SJSA1 (cell line): ENCODE results near the gene POLD1. TPM values are rescaled to one million over a fixed set of nuclear protein-coding genes. Genes with fewer than 3 reads are reported as not detected.

Source experiments
- DNase-seq, 2 experiments: peaks; one replicate each; pipeline ENCODE4 v3.0.0-alpha.2; 2015 to 2020; ENCODE audit warnings: low spot score in 2 of 2, low read depth in 1 of 2
- H3K27ac ChIP-seq: fragments of 250-450 bp; sonication (Bioruptor Pico); 2 replicates; pipeline ENCODE4 v1.5.1; 2020; ENCODE audit warnings: mild to moderate bottlenecking, moderate library complexity
- H3K27me3 ChIP-seq: fragments of 250-450 bp; sonication (Bioruptor Pico); replicated peaks from 2 replicates; pipeline ENCODE4 v1.5.1; 2020; ENCODE audit warnings: mild to moderate bottlenecking, moderate library complexity
- H3K36me3 ChIP-seq: fragments of 250-450 bp; sonication (Bioruptor Pico); 2 replicates; pipeline ENCODE4 v1.5.1; 2020; ENCODE audit warnings: mild to moderate bottlenecking
- H3K4me1 ChIP-seq: fragments of 250-450 bp; sonication (Bioruptor Pico); replicated peaks from 2 replicates; pipeline ENCODE4 v1.6.1; 2021; ENCODE audit warnings: mild to moderate bottlenecking
- H3K4me3 ChIP-seq: fragments of 250-450 bp; sonication (Bioruptor Pico); 2 replicates; pipeline ENCODE4 v1.5.1; 2020; ENCODE audit warnings: mild to moderate bottlenecking
- H3K9me3 ChIP-seq: fragments of 250-450 bp; sonication (Bioruptor Pico); replicated peaks from 2 replicates; pipeline ENCODE4 v1.5.1; 2020; ENCODE audit warnings: mild to moderate bottlenecking
- total RNA-seq: library from RNA; depleted of rRNA; stranded (reverse); fragments of >200 nt; shearing (Covaris generic); gene quantifications from 2 replicates; pipeline ENCODE4 v1.2.3, GENCODE V29; 2014; rRNA removed

Gene POLD1
- total RNA-seq, 1 experiment from 2014 or later = 51.8 TPM

- H3K4me1 ChIP-seq = no peaks in the 10 kb centered on the region
- peaks cover 4% of the 10 kb centered on the region; the same call in 1 of the 2 replicates for H3K27me3 ChIP-seq
- no peak for DNase-seq
- H3K4me3 ChIP-seq = no peak overlapping the region
- H3K27ac ChIP-seq = no peak overlapping the region
- H3K9me3 ChIP-seq = no peaks in the 10 kb centered on the region
- H3K36me3 ChIP-seq = no peaks in the 10 kb centered on the region
Measured at GRCh38 chr19:50459638-50460037, 75.5 kb downstream of the POLD1 start.

- no peaks in the 10 kb centered on the region for H3K9me3 ChIP-seq
- no peaks in the 10 kb centered on the region for H3K36me3 ChIP-seq
- H3K27me3 ChIP-seq = peaks cover 4% of the 10 kb centered on the region; the same call in 1 of the 2 replicates
- no peak for DNase-seq
- H3K4me3 ChIP-seq = no peak overlapping the region
- H3K4me1 ChIP-seq = no peaks in the 10 kb centered on the region
- H3K27ac ChIP-seq = no peak overlapping the region
Measured at GRCh38 chr19:50460161-50460765, 76.1 kb downstream of the POLD1 start.

- Histone ChIP-seq H3K27me3 (peaks cover 4% of the 10 kb centered on the region; the same call in 1 of the 2 replicates), H3K4me1 (no peaks in the 10 kb centered on the region), H3K27ac (no peak overlapping the region), H3K9me3 (no peaks in the 10 kb centered on the region), H3K36me3 (no peaks in the 10 kb centered on the region), H3K4me3 (no peak overlapping the region)
- peak in 1 of 2 experiments; percentile 34 for DNase-seq
Measured at GRCh38 chr19:50461066-50461875, 77.1 kb downstream of the POLD1 start.

- DNase-seq = no peak
- no peaks in the 10 kb centered on the region for H3K4me1 ChIP-seq
- peaks cover 4% of the 10 kb centered on the region; the same call in 1 of the 2 replicates for H3K27me3 ChIP-seq
Measured at GRCh38 chr19:50462970-50463369, 78.8 kb downstream of the POLD1 start.

GRCh38 chr19:50464348-50464747 lies 80.2 kb downstream of the POLD1 start:
- DNase-seq = no peak
- Histone ChIP-seq H3K4me1 (no peaks in the 10 kb centered on the region), H3K36me3 (no peaks in the 10 kb centered on the region), H3K4me3 (no peak overlapping the region), H3K27ac (no peak overlapping the region), H3K27me3 (peaks cover 4% of the 10 kb centered on the region; the same call in 1 of the 2 replicates), H3K9me3 (no peaks in the 10 kb centered on the region)

More at GRCh38 chr19:50462970-50463369, 78.8 kb downstream of the POLD1 start:
- Histone ChIP-seq H3K36me3 (no peaks in the 10 kb centered on the region), H3K4me3 (no peak overlapping the region), H3K27ac (no peak overlapping the region), H3K9me3 (no peaks in the 10 kb centered on the region)

- H3K27me3 ChIP-seq = peaks cover 4% of the 10 kb centered on the region; the same call in 1 of the 2 replicates
- no peak for DNase-seq
- no peaks in the 10 kb centered on the region for H3K4me1 ChIP-seq
- no peak overlapping the region for H3K27ac ChIP-seq
- no peaks in the 10 kb centered on the region for H3K9me3 ChIP-seq
- no peaks in the 10 kb centered on the region for H3K36me3 ChIP-seq
- H3K4me3 ChIP-seq = no peak overlapping the region
Measured at GRCh38 chr19:50465000-50465399, 80.9 kb downstream of the POLD1 start.

- no peaks in the 10 kb centered on the region for H3K4me1 ChIP-seq
- H3K27me3 ChIP-seq = peaks cover 4% of the 10 kb centered on the region; the same call in 1 of the 2 replicates
- H3K9me3 ChIP-seq = no peaks in the 10 kb centered on the region
- H3K4me3 ChIP-seq = no peak overlapping the region
- no peak for DNase-seq
- no peaks in the 10 kb centered on the region for H3K36me3 ChIP-seq
- no peak overlapping the region for H3K27ac ChIP-seq
Measured at GRCh38 chr19:50465986-50466705, 82.0 kb downstream of the POLD1 start.

- Histone ChIP-seq H3K36me3 (no peaks in the 10 kb centered on the region), H3K4me1 (no peaks in the 10 kb centered on the region), H3K4me3 (no peak overlapping the region), H3K9me3 (no peaks in the 10 kb centered on the region), H3K27ac (no peak overlapping the region), H3K27me3 (peaks cover 4% of the 10 kb centered on the region; the same call in 1 of the 2 replicates)
- no peak for DNase-seq
Measured at GRCh38 chr19:50466706-50467039, 82.5 kb downstream of the POLD1 start.

- no peak overlapping the region for H3K27ac ChIP-seq
- no peaks in the 10 kb centered on the region for H3K4me1 ChIP-seq
- DNase-seq = no peak
- no peak overlapping the region for H3K4me3 ChIP-seq
- H3K27me3 ChIP-seq = peaks cover 4% of the 10 kb centered on the region; the same call in 1 of the 2 replicates
- H3K9me3 ChIP-seq = no peaks in the 10 kb centered on the region
- no peaks in the 10 kb centered on the region for H3K36me3 ChIP-seq
Measured at GRCh38 chr19:50467566-50467965, 83.4 kb downstream of the POLD1 start.

Other genes with a start within 250 kb of the POLD1 start
- gene IZUMO2, start 221.1 kb upstream of the POLD1 start, total RNA-seq = not detected in 2 replicates
- gene MYH14, start 180.7 kb upstream of the POLD1 start, total RNA-seq = not detected in 2 replicates
- not detected in 2 replicates for gene KCNC3, start 55.0 kb upstream of the POLD1 start, total RNA-seq
- gene NAPSA, start 18.7 kb upstream of the POLD1 start, total RNA-seq = not detected in 2 replicates
- gene NR1H2, start 7.9 kb upstream of the POLD1 start, total RNA-seq = 32.4 and 45.5 TPM in 2 replicates
- gene SPIB, start 34.6 kb downstream of the POLD1 start, total RNA-seq = not detected in 2 replicates
- not detected in 2 replicates for gene MYBPC2, start 48.5 kb downstream of the POLD1 start, total RNA-seq
- gene EMC10, start 92.2 kb downstream of the POLD1 start, total RNA-seq = 67.3 and 86.0 TPM in 2 replicates
- gene GARIN5A, start 92.5 kb downstream of the POLD1 start, total RNA-seq = not detected in 2 replicates
- gene JOSD2, start 126.8 kb downstream of the POLD1 start, total RNA-seq = 21.9 and 43.6 TPM in 2 replicates
- not detected in 2 replicates for gene ASPDH, start 129.6 kb downstream of the POLD1 start, total RNA-seq
- not detected in 2 replicates for gene LRRC4B, start 184.1 kb downstream of the POLD1 start, total RNA-seq